Activated CD4-positive, alpha-beta T cell treated with anti-CD3 and anti-CD28 coated beads, Interleukin-2, Interleukin-6, amounts not matched to agents 100 ng/mL and 50 ng/mL, durations not matched to agents 16 hours and 8 hours (primary cell): ENCODE measurements around the gene SFXN5.
A peak's percentile ranks its signal among the peaks of the same experiment; 100 is the strongest.

Experiments used
- DNase-seq: peaks from one replicate; pipeline ENCODE4 v3.0.0-alpha.2; 2020

SFXN5 gene

GRCh38 chr2:72992734-72993102, 78.8 kb downstream of the SFXN5 start:
- DNase-seq, result no peak

DNA sequence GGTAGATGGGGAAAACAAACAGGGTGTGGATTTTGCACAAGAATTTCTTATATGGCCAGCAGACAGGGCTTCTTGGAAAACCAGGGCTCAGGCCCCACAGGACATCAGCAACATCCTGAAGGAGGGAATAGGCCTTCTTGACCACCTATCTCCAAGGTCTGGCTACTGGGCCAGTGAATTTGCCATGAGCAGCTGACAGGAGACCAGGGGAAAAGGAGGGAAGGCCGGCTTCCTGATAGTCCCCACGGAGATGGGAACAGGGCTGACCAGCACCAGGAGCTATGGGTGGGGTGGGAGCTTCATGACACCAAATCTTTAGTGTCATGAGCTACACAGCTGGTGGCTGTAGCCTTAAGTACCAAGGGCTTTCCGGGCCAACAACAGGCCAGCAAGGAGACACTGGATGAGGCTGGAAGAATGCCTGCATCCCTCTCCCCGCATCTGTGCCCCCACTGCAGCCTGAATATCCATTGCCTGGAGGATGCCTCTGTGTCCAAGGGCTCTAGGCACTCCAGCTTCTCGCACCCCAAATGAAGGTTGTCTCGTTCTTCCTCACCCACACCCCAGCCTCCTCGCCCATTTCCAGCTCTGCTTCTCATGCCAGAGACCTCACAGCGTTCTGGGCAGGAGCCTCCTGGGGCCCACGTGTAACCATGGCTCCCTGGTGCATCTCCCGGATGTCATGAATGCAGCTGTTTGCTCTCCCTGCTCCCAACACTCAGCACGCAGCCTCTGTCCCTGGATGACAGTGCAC, 79.4 kb downstream of the SFXN5 start:
- DNase-seq, result no peak

- no peak for DNase-seq
Observed at GRCh38 chr2:72991439-72991725, 80.1 kb downstream of the SFXN5 start.

DNA sequence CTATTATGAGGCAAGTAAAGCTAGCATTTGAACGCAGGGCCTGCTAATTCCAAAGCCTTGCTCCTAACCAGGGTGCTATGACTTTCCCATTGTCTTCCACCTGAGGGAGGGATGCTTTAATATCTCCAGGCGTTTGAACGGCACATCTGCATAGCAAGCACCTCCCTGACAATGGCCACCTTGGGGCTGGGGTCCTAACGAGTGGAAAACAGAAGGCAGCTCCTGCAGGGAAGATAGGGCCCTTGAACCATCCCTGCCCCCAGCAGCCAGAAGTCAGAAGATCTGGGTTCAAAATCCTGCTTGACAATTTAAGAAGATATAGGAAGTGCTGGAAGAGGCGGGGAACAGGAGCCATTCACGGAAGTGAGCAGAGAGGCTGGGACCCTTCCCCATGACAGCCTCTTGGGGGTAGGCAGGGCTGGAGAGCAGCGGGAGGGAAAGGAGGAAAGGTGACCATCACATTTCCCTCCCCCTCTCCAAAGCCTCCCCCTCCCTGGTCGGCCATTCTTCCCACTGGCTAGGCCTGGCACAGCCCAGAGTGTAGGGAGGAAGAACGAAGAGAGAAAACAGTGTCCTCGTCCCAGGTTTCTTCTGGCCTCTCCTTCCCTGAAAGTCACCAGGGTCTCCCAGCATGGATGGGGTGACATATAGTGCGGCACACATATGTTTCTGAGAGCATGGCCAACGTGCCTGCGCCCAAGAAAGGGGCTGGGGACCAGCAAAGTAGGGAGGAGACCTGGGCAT, 80.6 kb downstream of the SFXN5 start:
- no peak for DNase-seq

DNA sequence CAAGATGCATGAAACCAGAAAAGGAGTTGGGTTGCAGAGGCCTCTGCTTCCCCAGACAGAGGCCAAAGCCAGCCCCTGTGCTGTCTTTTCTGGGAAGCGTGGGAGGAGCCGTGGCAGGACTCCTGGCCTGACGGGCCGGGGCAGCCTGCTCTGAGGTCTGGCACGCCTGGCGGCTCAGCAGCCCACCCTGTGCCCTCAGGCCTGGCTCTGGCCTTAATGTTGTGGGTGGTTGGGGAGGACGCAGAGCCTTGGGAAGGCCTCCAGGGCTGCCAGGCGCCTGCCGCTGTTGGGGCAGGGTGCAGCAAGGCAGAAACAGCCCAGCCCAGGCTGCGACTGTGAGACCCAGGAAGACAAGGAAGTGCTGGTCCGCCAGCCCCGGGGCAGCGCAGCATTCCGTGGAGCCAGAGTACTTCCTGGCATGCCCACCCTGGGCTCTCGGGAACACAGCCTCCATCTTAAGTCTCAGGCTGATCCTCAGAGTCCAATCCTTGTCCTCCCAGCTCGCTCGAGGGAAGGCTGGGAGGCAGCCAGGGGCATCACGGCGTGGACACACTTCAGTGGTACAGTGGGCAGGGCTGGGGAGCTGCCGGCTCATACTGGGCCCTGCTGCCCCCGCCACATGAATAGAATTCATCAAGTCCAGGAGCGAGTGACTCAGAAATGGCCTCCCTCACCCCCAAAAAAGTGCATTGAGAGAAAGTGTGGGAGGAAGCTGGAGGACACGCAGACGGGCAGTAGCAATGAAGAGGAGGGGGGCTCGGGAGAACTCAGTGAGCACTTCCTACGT, 81.5 kb downstream of the SFXN5 start:
- no peak for DNase-seq

GRCh38 chr2:72988726-72989273, 82.7 kb downstream of the SFXN5 start:
- no peak for DNase-seq

GRCh38 chr2:72988041-72988440, 83.5 kb downstream of the SFXN5 start:
- no peak for DNase-seq

- no peak for DNase-seq
Observed at GRCh38 chr2:72985891-72986683, 85.4 kb downstream of the SFXN5 start.

- no peak for DNase-seq
Observed at GRCh38 chr2:72985136-72985535, 86.4 kb downstream of the SFXN5 start.

- DNase-seq, result no peak
Observed at GRCh38 chr2:72984172-72984671, 87.3 kb downstream of the SFXN5 start.

- no peak for DNase-seq
Observed at GRCh38 chr2:72983500-72984161, 87.9 kb downstream of the SFXN5 start.

GRCh38 chr2:72982781-72983499, 88.6 kb downstream of the SFXN5 start:
- DNase-seq, result no peak

DNA sequence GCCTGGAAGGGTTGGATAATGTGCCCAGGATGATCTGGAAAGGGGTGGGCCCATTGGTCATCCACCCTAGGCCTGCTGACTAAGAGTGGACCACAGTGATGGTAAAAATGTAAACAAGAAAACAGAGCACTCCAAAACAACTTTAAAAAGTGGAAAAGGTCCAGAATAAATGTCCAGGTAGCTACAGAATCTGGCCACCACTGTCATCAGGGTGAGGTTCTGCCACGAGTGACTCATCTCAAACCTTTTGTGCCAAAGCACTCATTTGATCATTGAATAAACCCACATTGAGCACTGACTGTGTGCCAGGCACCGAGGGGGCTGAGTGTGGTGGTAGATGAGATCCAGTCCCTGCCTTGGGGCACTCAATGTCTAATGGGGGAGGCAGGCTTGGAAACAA, 89.3 kb downstream of the SFXN5 start:
- DNase-seq, result no peak

GRCh38 chr2:72981536-72981935, 90.0 kb downstream of the SFXN5 start:
- no peak for DNase-seq

DNA sequence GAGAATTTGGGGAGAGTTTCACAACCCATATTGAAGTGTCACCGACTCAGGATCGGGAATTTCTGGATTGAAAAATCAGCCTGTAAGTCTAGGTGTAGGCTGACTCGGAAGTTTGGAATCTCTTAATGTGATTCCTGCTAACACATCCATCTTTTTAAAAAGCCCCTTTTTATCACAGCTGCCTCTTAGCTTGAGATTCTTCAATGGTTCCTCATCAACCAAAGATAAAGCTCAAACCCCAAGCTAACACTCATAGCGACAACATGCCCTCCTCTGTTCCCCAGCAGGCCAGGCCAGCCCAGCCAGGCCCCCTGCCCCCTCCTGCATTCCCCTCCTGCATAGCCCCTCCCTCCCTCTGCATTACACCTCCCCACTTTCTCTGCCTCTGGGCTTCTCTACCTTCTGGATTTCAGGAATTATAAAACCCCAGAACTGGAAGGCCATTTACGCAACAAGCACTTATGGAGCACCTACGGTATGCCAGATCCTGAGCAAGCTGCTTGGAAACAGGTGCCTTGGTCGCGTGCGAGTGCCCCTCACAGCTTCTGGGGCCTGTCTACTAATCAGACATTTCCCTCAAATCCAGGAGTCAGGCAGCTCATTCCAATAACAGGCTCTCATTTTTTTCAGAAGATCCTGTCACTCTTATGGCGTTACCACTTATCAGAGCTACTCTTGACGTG, 90.8 kb downstream of the SFXN5 start:
- no peak for DNase-seq

DNA sequence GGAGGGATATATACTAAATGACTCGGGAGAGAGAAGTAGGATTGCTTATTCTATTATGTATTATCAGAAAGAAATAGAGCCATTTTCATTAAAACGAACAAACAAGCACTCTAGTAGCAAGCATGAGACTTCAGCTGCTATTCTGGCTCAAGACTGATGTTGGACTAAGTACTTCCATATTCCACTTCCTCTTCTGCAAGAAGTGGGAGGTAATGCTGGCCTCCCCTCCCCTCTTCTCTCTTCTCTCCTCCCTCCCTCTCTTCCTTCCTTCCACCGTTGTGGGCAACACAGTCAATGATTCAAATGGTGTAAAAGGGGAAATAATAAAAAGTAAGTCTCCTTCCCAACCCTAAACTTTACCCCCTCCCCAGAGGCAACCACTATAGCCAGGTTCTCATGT, 91.6 kb downstream of the SFXN5 start:
- no peak for DNase-seq

GRCh38 chr2:72975017-72975416, 96.5 kb downstream of the SFXN5 start:
- DNase-seq, result no peak

GRCh38 chr2:72974436-72974754, 97.1 kb downstream of the SFXN5 start:
- no peak for DNase-seq

- peak; percentile 60 for DNase-seq
Observed at GRCh38 chr2:72973566-72974435, 97.7 kb downstream of the SFXN5 start.

DNA sequence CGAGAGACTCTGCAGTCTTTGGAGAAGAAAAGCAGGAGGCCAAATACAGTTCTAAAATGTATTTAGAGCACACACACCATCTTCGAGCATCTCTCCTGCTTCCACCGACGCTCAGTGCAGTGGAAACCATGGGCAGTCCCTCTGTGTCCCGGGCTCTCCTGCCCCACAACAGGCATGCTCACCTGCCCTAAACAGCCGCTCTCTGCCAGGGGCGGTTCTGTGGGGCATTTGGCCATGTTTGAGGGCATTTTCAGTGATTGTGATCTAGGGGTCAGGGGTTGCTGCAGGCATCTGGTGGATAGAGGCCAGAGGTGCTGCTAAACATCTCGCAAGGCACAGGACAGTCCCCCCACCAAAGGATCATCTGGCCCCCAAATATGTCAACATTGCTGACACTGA, 98.4 kb downstream of the SFXN5 start:
- no peak for DNase-seq
